Muscle of leg (tissue), 11 donors: ENCODE results near the gene LRRC70. TPM values are rescaled to one million over a fixed set of nuclear protein-coding genes. Genes with fewer than 3 reads are reported as not detected.

ENCODE experiments used
- DNase-seq: peaks from one replicate; pipeline ENCODE4 v3.0.0; 2013
- H3K27ac ChIP-seq: one replicate; pipeline ENCODE4 v1.5.1; 2013; ENCODE audit warnings: mild to moderate bottlenecking, low read length, control low read depth
- H3K27me3 ChIP-seq: one replicate; pipeline ENCODE4 v1.6.1; 2013; ENCODE audit warnings: low read length; ENCODE audit not compliant: control insufficient read depth, insufficient read depth
- H3K36me3 ChIP-seq: one replicate; pipeline ENCODE4 v1.6.1; 2013; ENCODE audit warnings: low read length; ENCODE audit not compliant: control insufficient read depth, insufficient read depth
- H3K4me1 ChIP-seq: one replicate; pipeline ENCODE4 v1.6.1; 2013; ENCODE audit warnings: low read length; ENCODE audit not compliant: control insufficient read depth, insufficient read depth
- H3K4me3 ChIP-seq: one replicate; pipeline ENCODE4 v1.5.1; 2013; ENCODE audit warnings: low read length, control low read depth
- H3K9me3 ChIP-seq: replicated peaks from 2 replicates; pipeline ENCODE4 v1.6.1; 2013; ENCODE audit warnings: low read depth, low read length; ENCODE audit not compliant: control insufficient read depth
- WGBS: methylation state at CpG from one replicate; pipeline ENCODE4 v1.1.5; 2013; ENCODE audit warnings: missing lambda C conversion rate; ENCODE audit not compliant: insufficient coverage; 5-methylcytosine and 5-hydroxymethylcytosine counted together
- polyA plus RNA-seq, 8 donors: library from polyadenylated mRNA; unstranded; fragments of 120-200 nt; gene quantifications; one replicate each; pipeline versions ENCODE4 v1.2.1 to v1.2.3, GENCODE V29; 2013; ENCODE audit warnings: inconsistent platforms in 1 of 8, low replicate concordance in 1 of 8; ENCODE audit not compliant: insufficient read length in 8 of 8, insufficient read depth in 1 of 8
- total RNA-seq: library from RNA; stranded (reverse); fragments of 120-200 nt; gene quantifications from one replicate; pipeline ENCODE4 v1.2.4, GENCODE V29; 2013

The LRRC70 gene
- total and polyA plus RNA-seq, 9 donors: 3.3 to 5.8 (median 4.1) TPM

- no peaks in the 10 kb centered on the region for H3K9me3 ChIP-seq
- WGBS: 40% methylated on average over 1 of the region's 3 CpGs
- no peak for DNase-seq
These were observed 22.1 kb downstream of the LRRC70 start for GRCh38 chr5:62600560-62601252.

GRCh38 chr5:62603934-62604333 lies 25.3 kb downstream of the LRRC70 start:
- H3K9me3 ChIP-seq: no peaks in the 10 kb centered on the region
- H3K4me3 ChIP-seq: no peak overlapping the region
- 100% methylated on average over 3 of the region's 5 CpGs for WGBS
- peaks cover 8% of the 10 kb centered on the region for H3K36me3 ChIP-seq
- H3K27me3 ChIP-seq: no peaks in the 10 kb centered on the region
- no peak overlapping the region for H3K27ac ChIP-seq
- no peak for DNase-seq
- no peaks in the 10 kb centered on the region for H3K4me1 ChIP-seq

More at GRCh38 chr5:62600560-62601252, 22.1 kb downstream of the LRRC70 start:
- H3K36me3 ChIP-seq: peaks cover 6% of the 10 kb centered on the region
- no peak overlapping the region for H3K27ac ChIP-seq
- H3K4me3 ChIP-seq: no peak overlapping the region
- H3K4me1 ChIP-seq: no peaks in the 10 kb centered on the region
- H3K27me3 ChIP-seq: no peaks in the 10 kb centered on the region

- peaks cover 7% of the 10 kb centered on the region for H3K36me3 ChIP-seq
- H3K27me3 ChIP-seq: no peaks in the 10 kb centered on the region
- H3K27ac ChIP-seq: no peak overlapping the region
- H3K4me1 ChIP-seq: no peaks in the 10 kb centered on the region
- no peak overlapping the region for H3K4me3 ChIP-seq
- DNase-seq: no peak
- 100% methylated on average over 1 of the region's 4 CpGs for WGBS
- H3K9me3 ChIP-seq: no peaks in the 10 kb centered on the region
These were observed 27.0 kb downstream of the LRRC70 start for GRCh38 chr5:62605638-62606037.

GRCh38 chr5:62606878-62607277 lies 28.3 kb downstream of the LRRC70 start:
- no peak for DNase-seq

GRCh38 chr5:62607615-62608014 lies 29.0 kb downstream of the LRRC70 start:
- H3K27ac ChIP-seq: no peak overlapping the region
- 100% methylated on average over 2 of the region's 4 CpGs for WGBS
- H3K27me3 ChIP-seq: no peaks in the 10 kb centered on the region
- peaks cover 7% of the 10 kb centered on the region for H3K36me3 ChIP-seq
- H3K9me3 ChIP-seq: no peaks in the 10 kb centered on the region
- DNase-seq: no peak
- H3K4me1 ChIP-seq: no peaks in the 10 kb centered on the region
- no peak overlapping the region for H3K4me3 ChIP-seq

More at GRCh38 chr5:62606878-62607277, 28.3 kb downstream of the LRRC70 start:
- Histone ChIP-seq H3K9me3 (no peaks in the 10 kb centered on the region), H3K27me3 (no peaks in the 10 kb centered on the region), H3K36me3 (peaks cover 7% of the 10 kb centered on the region), H3K4me1 (no peaks in the 10 kb centered on the region), H3K4me3 (no peak overlapping the region), H3K27ac (no peak overlapping the region)
- WGBS: no CpG with 5 or more reads among the region's 1 CpG

- WGBS: 88% methylated on average over 1 of the region's 7 CpGs
- H3K36me3 ChIP-seq: peaks cover 3% of the 10 kb centered on the region
- no peak for DNase-seq
- no peaks in the 10 kb centered on the region for H3K4me1 ChIP-seq
- no peaks in the 10 kb centered on the region for H3K27me3 ChIP-seq
- no peak overlapping the region for H3K4me3 ChIP-seq
- no peaks in the 10 kb centered on the region for H3K9me3 ChIP-seq
- no peak overlapping the region for H3K27ac ChIP-seq
These were observed 30.2 kb downstream of the LRRC70 start for GRCh38 chr5:62608529-62609511.

GRCh38 chr5:62614355-62614754 lies 35.7 kb downstream of the LRRC70 start:
- no peak for DNase-seq
- 96% methylated on average over 4 of the region's 8 CpGs for WGBS

GRCh38 chr5:62616615-62617277 lies 38.1 kb downstream of the LRRC70 start:
- H3K27ac ChIP-seq: no peak overlapping the region
- H3K9me3 ChIP-seq: no peaks in the 10 kb centered on the region
- 100% methylated on average over 1 of the region's 2 CpGs for WGBS
- H3K36me3 ChIP-seq: peaks cover 5% of the 10 kb centered on the region
- no peaks in the 10 kb centered on the region for H3K27me3 ChIP-seq
- no peak overlapping the region for H3K4me3 ChIP-seq
- no peak for DNase-seq
- no peaks in the 10 kb centered on the region for H3K4me1 ChIP-seq

More at GRCh38 chr5:62614355-62614754, 35.7 kb downstream of the LRRC70 start:
- peaks cover 5% of the 10 kb centered on the region for H3K36me3 ChIP-seq
- H3K4me1 ChIP-seq: no peaks in the 10 kb centered on the region
- no peaks in the 10 kb centered on the region for H3K9me3 ChIP-seq
- H3K27me3 ChIP-seq: no peaks in the 10 kb centered on the region
- H3K4me3 ChIP-seq: no peak overlapping the region
- H3K27ac ChIP-seq: no peak overlapping the region

GRCh38 chr5:62617943-62618342 lies 39.3 kb downstream of the LRRC70 start:
- no peak for DNase-seq
- Histone ChIP-seq H3K27ac (no peak overlapping the region), H3K36me3 (peaks cover 5% of the 10 kb centered on the region), H3K9me3 (no peaks in the 10 kb centered on the region), H3K4me1 (no peaks in the 10 kb centered on the region), H3K27me3 (no peaks in the 10 kb centered on the region), H3K4me3 (no peak overlapping the region)

- H3K27ac ChIP-seq: no peak overlapping the region
- DNase-seq: no peak
- no peaks in the 10 kb centered on the region for H3K9me3 ChIP-seq
- H3K4me1 ChIP-seq: no peaks in the 10 kb centered on the region
- no peak overlapping the region for H3K4me3 ChIP-seq
- H3K36me3 ChIP-seq: no peaks in the 10 kb centered on the region
- 76% methylated on average over 4 of the region's 5 CpGs for WGBS
- H3K27me3 ChIP-seq: no peaks in the 10 kb centered on the region
These were observed 42.1 kb downstream of the LRRC70 start for GRCh38 chr5:62620761-62621160.
